NCI-H526 treated with DMSO at 0.1 percent for 48 hours (cell line): ENCODE results near the gene SETD2.
"Not testable (repeated sequence)": the region's sequence is repeated elsewhere in the genome, so short reads cannot be mapped to it uniquely, and the experiment has no call there.

Experiments
- DNase-seq: peaks from one replicate; lab custom pipeline; 2025; lab: John Stamatoyannopoulos, UW

SETD2 gene

GRCh38 chr3:47152578-47152977 is 11.3 kb downstream of the SETD2 start:
- no peak for DNase-seq

- DNase-seq: no peak
Measured at GRCh38 chr3:47151836-47152235, 12.1 kb downstream of the SETD2 start.

- DNase-seq: no peak
Measured at GRCh38 chr3:47149339-47149933, 14.5 kb downstream of the SETD2 start.

- no peak for DNase-seq
Measured at GRCh38 chr3:47145272-47145671, 18.6 kb downstream of the SETD2 start.

GRCh38 chr3:47143068-47143467 is 20.8 kb downstream of the SETD2 start:
- no peak for DNase-seq

GRCh38 chr3:47142536-47142935 is 21.4 kb downstream of the SETD2 start:
- not testable (repeated sequence) for DNase-seq

GRCh38 chr3:47140973-47141461 is 22.9 kb downstream of the SETD2 start:
- DNase-seq: peak; percentile 37

- not testable (repeated sequence) for DNase-seq
Measured at GRCh38 chr3:47140553-47140952, 23.4 kb downstream of the SETD2 start.

GRCh38 chr3:47134311-47134710 is 29.6 kb downstream of the SETD2 start:
- DNase-seq: no peak

- no peak for DNase-seq
Measured at GRCh38 chr3:47133641-47134040, 30.3 kb downstream of the SETD2 start.

- DNase-seq: no peak
Measured at GRCh38 chr3:47130557-47130956, 33.4 kb downstream of the SETD2 start.

GRCh38 chr3:47128137-47128536 is 35.8 kb downstream of the SETD2 start:
- no peak for DNase-seq

- DNase-seq: no peak
Measured at GRCh38 chr3:47123857-47124256, 40.1 kb downstream of the SETD2 start.

- no peak for DNase-seq
Measured at GRCh38 chr3:47121409-47121808, 42.5 kb downstream of the SETD2 start.

- DNase-seq: no peak
Measured at GRCh38 chr3:47120138-47120537, 43.8 kb downstream of the SETD2 start.

- DNase-seq: not testable (repeated sequence)
Measured at GRCh38 chr3:47119387-47119786, 44.5 kb downstream of the SETD2 start.

- DNase-seq: no peak
Measured at GRCh38 chr3:47117807-47118364, 46.0 kb downstream of the SETD2 start.

- not testable (repeated sequence) for DNase-seq
Measured at GRCh38 chr3:47115524-47115923, 48.4 kb downstream of the SETD2 start.

GRCh38 chr3:47113669-47114365 is 50.1 kb downstream of the SETD2 start:
- no peak for DNase-seq

GRCh38 chr3:47112997-47113396 is 50.9 kb downstream of the SETD2 start:
- no peak for DNase-seq

- no peak for DNase-seq
Measured at GRCh38 chr3:47109393-47109792, 54.5 kb downstream of the SETD2 start.

- DNase-seq: no peak
Measured at GRCh38 chr3:47108546-47108945, 55.4 kb downstream of the SETD2 start.

GRCh38 chr3:47104259-47104658 is 59.7 kb downstream of the SETD2 start:
- no peak for DNase-seq
